ENCODE data around the gene SVIL.
"Not testable (repeated sequence)": the region's sequence is repeated elsewhere in the genome, so short reads cannot be mapped to it uniquely, and the experiment has no call there.

The SVIL gene

DNA sequence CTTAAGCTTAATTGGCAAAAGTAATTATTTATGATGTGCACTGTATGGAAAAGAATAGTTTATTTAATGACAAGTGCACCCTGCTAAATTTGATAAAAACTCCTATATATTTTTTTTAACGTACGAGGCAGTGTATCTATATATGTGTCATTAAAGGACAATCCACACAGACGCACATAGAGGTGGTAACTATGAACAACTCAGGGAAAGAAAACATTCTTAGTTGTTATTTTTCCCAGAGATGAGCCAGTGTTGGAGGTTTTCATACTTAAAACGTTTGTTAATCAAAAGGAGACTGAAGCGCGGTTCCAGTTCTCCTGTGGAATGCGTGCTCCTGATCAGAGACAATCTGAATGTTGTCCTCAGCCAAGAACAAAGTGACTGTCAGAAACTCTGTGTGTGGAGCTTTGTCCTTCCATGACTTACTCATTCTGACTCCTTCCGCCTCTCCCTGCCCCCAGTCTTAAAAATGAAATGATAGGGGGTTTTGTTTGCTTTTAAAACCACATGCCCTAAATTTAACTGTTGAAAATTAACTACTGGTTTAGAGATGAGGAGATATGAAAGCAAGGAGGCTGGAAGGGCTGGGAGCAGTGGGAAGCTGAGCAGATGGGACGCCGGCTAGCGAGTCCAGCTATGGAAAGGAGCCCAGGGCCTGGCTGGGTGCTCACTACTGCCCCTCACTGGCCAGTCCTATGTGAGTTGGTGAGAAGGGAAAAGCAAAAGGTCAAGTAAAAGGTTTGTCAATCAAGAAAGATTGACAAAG, 99.6 kb downstream of the SVIL start:
- peak; percentile 92 for DNase-seq

DNA sequence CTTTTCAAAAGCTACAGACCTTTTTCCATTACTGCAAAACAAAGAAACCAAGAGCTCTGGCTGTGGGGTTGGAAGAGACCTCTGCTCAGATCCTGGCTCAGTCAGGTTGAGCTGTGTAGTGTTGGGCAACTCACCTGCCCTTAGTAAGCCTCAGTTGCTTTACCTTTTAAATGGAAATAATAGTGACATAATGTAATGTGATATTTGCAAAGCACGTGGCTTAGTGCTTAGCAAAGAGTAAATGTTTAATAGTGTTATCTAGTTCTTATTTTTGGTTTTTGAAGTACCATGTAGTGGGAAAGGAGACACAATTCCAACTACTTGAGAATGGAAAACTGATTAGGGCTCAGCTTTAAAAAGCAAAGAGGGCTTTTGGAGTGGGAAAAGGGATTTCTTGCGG, 100.2 kb downstream of the SVIL start:
- DNase-seq, result no peak

DNA sequence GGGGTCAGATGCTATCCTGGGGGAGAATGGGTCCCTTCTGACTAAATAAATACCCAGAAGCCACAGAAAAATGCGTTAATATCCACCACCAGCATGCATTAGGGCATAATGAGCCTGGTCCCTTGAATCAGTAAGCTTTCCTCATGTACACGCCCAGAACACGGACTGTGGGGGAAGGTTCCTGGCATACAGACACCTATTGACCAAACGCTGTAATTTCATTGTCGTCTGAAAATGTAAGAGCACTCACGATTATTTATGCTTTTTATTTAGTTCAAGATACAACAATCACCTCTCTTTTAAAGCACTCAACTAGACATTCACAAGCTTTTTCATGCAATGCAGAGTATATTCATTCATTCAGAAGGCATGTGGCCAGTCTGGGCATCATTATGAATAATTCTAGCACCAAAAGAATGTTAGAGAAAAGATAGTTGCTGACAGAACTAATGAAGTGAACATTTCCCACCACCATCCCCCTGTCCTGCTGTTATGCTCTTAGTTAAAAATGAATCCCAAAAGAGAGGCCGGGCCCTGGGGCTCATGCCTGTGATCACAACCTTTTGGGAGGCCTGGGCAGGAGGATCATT, 101.0 kb downstream of the SVIL start:
- no peak for DNase-seq

DNA sequence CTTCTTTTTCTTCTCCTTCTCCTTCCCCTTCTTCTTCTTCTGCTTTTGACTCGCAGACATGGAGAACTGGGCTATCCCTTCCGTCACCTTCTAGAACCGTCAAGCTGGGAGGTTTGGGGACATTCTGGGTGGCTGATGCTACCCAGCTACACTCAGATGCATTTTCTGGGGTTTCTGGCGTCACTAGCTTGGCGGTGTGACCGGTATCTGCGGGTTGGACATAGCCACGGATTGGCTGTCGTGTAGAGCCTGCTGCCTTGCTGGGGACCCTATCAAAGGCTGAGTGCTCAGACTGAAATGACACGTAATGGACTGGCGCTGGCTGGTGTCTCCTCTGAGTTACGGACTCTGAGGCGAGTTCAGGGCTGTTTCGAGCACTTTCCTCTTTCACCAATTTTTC, 101.7 kb downstream of the SVIL start:
- no peak for DNase-seq

DNA sequence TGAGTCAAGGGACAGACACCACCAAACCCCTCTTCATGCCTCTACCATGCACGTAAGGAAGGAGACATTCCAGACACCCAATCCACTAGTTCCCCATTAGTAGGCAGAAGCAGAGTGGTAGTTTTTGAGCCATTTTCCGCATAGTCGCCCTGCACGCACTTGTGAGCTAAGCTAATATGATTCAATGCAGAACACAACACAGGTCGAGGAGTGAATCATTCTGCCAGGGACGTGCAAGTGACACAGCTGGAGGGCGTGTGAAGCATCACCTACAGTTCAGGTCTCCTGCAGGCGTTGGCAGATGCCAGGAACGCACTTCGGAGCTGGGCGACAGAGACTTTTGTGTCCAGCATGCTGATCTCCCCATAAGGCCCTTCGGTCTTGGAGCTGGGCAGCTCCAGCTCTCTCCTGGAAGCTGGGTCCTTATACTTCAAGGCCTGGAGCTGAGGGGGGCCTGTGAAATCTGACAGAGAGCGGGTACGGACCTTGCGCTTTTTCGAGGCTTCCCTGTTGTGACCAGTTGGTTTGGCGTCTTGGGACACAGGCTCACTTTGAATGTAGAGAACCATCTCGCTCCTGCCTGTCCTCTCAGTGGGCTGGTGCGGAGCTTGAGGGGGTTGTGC, 102.4 kb downstream of the SVIL start:
- no peak for DNase-seq

DNA sequence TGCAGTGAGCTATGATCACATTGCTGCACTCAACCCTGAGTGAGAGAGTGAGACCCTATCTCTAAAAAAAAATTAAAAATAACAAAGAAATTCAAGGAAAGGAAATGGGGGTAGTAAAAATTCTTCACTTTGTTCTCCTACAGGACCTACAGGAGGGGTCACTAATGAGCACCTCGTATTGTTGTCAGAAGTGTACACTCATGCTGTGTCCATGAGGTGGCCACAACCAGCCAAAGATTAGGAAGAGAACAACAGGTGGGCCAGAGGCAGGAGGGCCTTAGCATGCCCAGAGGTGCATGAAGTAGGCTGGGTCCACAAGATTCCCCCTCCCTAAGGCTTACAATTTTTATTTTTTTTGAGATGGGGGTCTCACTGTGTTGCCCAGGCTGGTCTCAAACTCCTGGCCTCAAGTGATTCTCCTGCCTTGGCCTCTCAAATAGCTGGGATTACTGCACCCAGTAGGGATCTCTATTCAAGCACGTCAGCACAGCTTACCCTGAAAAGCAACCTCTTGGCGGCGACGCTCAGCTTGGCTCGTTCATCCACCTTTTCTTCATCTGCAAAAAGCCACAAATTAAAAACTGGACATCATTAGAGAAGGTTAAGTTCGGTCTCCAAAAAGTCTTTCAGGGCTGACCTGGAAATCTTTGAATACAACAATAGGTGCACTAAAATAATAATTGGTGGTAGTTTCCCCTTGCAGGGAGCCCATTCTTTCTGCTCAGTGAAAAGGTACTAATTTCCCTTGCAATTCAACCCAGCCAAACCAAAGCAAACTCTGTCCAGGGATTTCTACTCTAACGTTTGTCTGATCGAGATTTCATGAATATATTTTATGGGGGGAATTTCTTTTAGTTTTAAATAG, 104.4 kb downstream of the SVIL start:
- no peak for DNase-seq

DNA sequence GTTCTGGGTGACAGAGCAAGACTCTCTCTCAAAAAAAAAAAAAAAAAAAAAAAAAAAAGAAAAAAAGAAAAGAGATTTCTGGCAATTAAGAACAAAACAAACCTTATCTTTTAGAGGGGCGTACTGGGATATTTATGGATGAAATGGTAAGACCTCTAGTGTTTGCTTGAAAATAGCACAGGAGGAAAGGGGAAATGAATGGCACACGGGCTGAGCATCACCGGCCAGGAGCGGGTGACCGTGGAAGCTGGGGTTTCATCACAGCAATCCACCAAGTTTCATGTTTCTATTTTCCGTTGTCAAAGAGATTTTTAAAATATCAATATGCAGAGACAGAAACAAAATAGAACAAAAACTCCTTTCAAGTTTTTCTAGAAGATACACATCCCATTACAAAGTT, 105.6 kb downstream of the SVIL start:
- DNase-seq, result no peak

DNA sequence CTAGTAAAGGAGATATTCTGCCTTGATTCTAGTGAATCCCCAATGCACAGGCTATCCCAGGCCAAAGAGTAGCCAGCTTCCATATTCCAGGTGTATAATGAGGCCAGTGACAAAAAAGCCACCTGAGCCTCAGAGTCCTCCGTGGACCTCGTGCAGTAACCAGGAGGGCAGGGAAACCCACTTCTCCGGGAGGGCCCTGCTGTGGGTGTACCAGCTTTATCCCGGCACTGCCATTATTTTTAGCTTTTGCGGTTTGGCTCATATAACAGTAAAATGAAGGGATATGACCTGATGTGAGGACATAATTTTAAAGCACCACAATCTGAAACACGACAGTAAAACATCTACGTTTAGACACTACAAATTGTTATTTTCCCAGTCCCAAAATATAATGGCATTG, 109.0 kb downstream of the SVIL start:
- no peak for DNase-seq

DNA sequence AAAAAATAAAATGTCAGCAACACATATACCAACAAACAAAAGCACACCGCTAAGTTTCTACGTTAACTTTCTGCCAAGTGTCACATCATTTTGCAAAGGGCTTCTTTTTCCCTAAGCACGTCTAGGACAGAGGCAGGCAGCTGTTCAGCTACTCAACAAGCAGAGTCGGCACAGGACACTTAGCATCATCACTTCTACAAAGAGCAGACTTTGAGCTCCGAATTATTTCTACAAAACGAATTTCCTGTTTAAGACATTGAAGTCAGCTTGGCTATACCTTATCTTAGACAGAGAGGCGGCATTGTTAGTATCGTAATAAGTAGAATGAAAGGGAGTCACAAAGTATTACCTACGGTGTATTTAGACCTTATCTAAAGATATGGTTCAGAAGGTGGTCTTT, 110.1 kb downstream of the SVIL start:
- no peak for DNase-seq

DNA sequence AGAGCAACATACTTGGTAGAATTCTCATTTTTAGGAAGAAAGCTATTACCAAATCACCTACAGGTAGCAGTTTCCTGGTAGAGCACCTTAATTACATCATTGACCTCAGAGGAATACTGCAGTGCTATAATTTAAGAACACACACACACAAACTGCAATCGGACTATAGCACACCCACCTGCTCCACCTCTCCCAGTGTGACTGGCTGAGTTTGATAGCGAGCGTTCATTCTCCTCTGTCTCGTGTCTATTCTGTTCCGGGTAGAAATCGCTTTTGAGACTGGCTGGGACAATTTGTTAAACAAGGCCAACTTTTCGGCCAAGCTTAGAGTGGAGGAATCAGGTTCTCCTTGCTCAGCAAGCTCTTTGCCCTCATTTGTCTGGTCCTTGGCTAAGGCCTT, 110.5 kb downstream of the SVIL start:
- no peak for DNase-seq

DNA sequence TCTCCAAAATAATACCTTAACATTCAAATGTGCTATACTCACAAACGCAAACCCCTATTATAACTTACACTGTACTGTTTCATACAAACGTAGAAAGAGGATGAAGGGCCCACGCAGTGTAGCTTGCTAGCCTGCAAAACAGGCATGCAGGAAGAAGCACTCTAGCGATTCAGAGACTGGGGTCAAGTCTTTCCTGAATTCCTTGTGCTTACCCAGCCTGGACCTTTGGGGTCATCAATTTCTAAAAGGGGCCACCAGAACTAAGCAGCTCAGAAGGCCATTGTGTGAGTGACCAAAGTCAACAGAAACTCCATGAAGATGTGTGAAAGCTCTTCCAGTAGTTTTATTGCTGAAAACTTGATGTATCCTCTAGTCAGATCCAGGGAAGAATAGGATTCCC, 111.9 kb downstream of the SVIL start:
- DNase-seq, result no peak

DNA sequence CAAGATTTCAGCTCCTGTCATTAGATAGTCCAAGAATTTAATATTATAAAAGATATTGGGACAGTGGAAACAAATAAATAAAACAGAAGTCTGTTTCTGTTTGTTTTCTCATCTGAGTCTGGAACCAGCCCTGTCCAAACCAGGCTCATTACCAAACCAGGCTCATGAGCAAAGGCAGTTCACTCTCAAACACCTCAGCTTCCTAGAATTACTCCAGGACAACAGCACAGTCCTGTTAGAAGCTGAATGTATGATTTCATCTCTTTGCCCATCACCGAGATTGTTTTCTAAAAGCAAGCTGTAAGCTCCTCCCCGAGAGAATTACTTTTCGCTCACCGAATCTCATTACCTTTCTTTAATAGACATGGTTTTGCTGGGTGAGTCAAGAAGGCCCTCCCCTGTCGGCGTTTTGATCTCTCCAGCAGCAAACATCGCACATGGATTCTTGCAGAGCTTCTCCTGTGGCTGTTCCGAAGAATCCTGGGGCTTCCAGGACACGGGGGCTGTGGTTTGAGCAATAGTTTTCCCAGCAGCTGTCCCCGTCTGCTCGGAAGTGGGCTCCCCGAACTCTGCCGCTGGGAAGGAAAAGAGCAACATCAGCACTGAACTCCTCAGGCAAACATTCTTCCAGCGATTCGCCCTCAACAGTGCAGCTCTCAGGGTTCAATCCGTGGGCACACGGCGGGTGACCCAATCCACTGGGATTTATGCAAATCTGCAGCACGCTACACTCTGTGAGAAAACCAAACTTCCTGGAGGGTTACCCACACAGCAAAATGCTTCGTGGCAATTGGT, 112.5 kb downstream of the SVIL start:
- DNase-seq, result no peak

DNA sequence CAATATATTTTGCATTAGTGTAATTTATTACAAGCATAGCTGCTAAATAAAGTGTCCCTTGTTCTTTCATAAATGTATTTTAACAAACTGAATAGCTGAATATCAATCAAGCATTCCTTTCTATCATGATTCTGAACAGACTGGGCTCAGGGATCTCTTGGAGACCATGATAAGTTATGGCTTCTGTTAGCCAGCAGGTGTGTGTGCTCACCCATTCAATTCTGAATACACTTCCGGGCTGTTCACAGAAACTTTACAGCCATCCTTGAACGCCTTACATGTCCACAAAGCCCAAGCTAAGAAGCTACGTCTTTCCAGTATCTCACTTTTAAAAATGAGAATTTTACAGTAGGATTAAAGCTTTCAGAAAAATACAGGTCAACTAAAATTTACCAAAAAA, 115.1 kb downstream of the SVIL start:
- DNase-seq, result no peak

DNA sequence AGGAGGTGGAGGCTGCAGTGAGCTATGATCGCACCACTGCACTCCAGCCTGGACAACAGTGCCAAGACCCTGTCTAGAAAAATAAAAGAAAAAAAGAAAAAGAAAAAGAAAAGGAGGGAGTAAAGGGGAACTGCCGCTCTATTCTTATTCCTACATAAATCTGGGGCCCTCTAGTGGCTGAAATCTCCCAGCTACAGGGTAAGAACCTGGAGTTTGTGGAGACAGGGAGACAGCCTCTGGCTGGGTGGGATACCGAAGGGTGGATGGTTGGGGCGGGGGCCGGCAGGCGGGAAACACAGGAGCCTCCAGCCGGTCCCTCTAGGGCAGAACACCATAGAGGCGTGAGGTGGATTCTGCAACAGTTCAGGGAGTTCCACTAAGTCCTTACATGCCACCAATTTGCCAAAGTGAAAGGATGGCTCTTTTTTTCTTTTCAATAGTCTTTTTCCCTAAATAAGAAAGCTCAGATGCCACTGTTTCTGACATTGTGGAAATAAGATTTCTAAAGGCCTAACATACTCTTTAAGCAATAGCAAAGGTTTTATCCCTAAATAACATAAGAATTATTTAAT, 117.3 kb downstream of the SVIL start:
- DNase-seq, result peak; percentile 81

DNA sequence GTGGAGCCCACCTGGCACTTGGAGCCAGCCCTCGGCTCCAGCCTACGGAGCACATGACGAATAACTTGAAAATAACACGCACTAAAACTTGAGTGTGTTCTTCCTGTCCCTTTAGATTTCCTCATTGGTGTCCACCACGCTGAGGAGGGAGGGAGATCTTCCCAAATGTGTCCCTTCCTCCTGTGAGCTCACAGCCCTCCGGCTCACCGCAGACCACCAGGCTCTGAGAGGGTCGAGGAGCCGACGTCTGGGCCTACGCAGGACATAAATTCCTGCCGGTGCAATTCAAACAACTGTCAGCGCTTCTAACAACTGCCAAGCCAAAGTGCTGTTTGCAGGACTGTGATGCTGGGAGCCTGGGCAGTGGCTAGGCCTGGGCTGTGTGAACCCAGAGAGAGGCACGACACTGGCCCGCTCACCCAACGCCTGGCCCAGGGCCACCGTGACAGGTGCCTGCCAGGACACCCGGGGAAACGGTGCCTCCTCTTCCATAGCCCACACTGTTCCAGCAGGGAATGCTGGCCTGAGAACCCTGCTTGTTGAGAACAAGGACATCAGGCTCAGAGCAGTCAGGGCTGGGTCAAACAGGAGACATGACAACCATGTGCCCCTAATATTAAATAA, 118.3 kb downstream of the SVIL start:
- not testable (repeated sequence) for DNase-seq

DNA sequence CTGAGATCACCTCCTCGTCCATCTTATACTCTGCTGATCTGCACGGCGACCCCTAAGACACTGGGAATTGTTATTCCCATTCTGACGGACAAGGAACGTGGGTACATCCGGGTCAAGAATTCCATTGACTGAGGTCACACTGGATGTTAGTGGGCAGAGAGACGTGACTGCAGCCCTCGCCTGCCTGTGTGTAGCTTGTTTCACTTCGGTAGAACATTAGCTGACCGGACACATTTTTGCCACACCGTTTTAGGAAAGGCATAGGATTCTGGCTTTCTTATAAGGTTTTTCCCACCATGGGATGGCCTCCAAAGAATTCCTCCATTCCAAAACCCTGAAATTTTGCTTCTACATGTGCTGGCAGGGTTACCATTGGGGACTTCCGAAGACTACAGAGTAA, 118.9 kb downstream of the SVIL start:
- not testable (repeated sequence) for DNase-seq

DNA sequence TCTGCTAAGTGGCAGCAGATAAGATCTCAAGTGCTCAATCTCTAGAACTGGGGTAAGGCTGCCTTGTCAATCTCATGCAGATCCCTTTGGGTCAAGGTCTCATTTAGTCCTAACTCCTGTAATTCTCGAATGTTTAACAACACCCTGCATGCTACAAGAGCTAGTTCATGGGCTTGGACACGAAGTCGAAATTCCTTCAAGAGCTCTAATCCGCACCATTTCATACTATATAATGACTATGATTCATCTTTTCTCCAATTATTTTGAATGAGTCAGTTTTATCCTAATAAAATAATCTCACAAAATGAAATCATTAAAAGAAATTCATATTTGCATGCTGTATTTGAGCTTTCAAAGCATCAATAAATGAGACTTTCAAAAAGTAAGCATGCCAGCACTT, 119.7 kb downstream of the SVIL start:
- not testable (repeated sequence) for DNase-seq

DNA sequence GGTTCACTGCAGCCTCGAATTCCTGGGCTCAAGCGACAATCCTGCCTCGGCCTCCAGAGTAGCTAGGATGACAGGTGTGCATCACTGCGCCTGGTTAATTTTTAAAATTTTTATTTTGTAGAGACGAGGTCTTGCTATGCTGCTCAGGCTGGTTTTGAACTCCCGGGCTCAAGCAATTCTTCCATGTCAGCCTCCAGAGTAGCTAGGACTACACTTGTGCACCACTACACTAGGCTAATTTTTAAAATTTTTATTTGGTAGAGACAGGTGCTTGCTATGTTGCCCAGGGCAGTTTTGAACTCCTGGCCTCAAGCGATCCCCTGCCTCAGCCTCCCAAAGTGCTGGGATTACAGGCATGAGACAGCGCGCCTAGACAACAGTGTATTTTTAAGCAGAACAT, 120.5 kb downstream of the SVIL start:
- DNase-seq, result no peak

DNA sequence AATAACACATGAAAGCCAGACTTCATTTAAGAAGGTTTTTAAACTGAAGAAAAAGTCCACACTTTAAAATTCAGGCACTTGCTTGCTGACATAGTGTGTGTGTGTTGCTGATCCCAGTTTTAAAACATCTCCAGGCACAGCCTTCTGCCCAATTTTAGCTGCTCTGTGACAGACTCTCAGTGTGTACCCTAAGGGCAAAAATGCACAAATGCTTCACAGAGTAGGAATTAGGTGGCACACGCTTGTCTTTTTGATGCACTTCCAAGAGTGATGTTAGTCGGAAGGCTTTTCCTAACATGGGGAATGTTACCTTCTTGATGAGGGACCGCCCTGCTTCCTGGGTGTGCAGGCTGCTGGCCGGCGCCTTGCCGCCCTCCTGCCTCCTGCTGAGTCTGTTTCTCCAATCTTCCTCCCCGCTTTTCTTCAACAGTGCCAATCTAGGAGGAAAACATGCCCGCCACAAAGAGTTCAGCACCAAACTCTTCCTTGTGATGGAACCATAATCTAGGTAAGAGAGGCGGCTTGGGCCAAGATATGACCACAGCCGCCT, 122.3 kb downstream of the SVIL start:
- DNase-seq, result peak; percentile 61

DNA sequence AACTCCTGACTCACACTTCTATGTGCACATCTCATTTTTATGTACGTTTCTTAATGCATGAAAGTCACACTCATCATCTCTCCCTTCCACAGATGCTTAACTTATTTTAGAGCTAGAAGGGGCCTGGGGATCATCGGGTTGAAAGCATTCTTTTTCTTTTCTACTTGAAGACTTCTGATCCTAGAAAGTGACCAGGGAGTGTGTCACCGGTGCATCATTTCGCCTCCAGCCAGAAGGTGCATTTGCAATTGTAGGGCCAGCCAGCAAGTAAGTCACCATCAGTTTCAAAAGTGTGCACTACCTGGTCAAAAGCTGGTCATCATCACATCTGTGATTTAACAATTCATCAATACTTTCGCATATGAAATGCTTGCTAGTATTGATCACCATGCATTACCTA, 123.0 kb downstream of the SVIL start:
- DNase-seq, result not testable (repeated sequence)

DNA sequence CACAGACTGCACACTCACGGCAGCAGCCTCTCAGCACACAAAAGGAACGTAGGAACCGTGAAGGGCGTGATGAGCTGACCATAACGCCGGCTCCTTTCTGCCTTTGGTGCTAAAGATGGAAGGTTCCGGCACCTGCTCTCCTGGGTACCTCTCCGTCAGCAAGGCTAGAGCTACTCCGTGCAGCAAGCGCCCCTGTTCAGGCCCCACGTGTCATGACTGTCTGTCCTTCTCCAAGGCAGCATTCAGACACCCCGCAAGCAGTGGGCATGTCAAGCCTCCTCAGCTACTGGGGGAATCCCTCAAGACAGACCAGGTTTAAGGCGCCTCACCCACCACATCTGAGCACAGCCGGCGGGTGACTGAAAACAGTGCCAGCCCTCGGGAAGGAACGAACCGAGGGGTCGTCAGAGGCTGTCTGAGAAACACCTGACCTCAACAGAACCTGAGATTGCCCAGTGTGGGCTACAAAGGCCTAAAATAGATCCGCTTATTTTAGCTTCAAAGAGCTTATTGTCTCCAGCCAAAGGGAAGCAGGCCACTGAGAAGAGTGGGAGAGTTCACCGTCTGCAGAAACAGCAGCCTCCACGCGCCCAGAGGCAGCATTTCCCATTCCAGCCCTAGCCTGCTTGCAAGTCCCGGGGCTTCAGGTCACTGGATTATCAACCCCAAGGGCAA, 124.2 kb downstream of the SVIL start:
- DNase-seq, result not testable (repeated sequence)

Measured in islet precursor cell (in vitro differentiated cells).